Muscle layer of colon (tissue), 2 donors: ENCODE results near the gene TEX10.
"Not testable (repeated sequence)": the region's sequence is repeated elsewhere in the genome, so short reads cannot be mapped to it uniquely, and the experiment has no call there.

Experiments
- H3K27ac ChIP-seq: one replicate; pipeline ENCODE4 v1.7.0; 2013; ENCODE audit warnings: low read depth, mild to moderate bottlenecking, low read length, moderate library complexity
- H3K27me3 ChIP-seq, 2 donors: one replicate each; pipeline ENCODE4 v1.7.0; 2013; ENCODE audit warnings: low read length in 2 of 2, mild to moderate bottlenecking in 2 of 2; ENCODE audit not compliant: insufficient read depth in 2 of 2, control insufficient read depth in 1 of 2
- H3K36me3 ChIP-seq: one replicate; pipeline ENCODE4 v1.7.0; 2013; ENCODE audit warnings: mild to moderate bottlenecking, low read length; ENCODE audit not compliant: insufficient read depth
- H3K4me1 ChIP-seq: one replicate; pipeline ENCODE4 v1.7.0; 2013; ENCODE audit warnings: mild to moderate bottlenecking, low read length; ENCODE audit not compliant: insufficient read depth
- H3K4me3 ChIP-seq, 2 donors: one replicate each; pipeline ENCODE4 v1.7.0; 2013; ENCODE audit warnings: low read length in 2 of 2, low read depth in 1 of 2, mild to moderate bottlenecking in 1 of 2, moderate library complexity in 1 of 2
- H3K9ac ChIP-seq: one replicate; pipeline ENCODE4 v1.7.0; 2013; ENCODE audit warnings: low read length
- H3K9me3 ChIP-seq: one replicate; pipeline ENCODE4 v1.7.0; 2013; ENCODE audit warnings: mild to moderate bottlenecking, low read length
- donor health status: abdominal sarcoma.
- donor health status: Adenocarcinoma of cecum.

Gene TEX10

GRCh38 chr9:100341889-100342288 is 10.9 kb downstream of the TEX10 start:
- H3K9me3 ChIP-seq, result no peaks in the 10 kb centered on the region
- H3K27ac ChIP-seq, result no peak overlapping the region
- H3K4me3 ChIP-seq, result no peak overlapping the region
- no peak overlapping the region for H3K9ac ChIP-seq
- no peaks in the 10 kb centered on the region for H3K36me3 ChIP-seq
- H3K4me1 ChIP-seq, result no peaks in the 10 kb centered on the region
- H3K27me3 ChIP-seq, result no peaks in the 10 kb centered on the region

DNA sequence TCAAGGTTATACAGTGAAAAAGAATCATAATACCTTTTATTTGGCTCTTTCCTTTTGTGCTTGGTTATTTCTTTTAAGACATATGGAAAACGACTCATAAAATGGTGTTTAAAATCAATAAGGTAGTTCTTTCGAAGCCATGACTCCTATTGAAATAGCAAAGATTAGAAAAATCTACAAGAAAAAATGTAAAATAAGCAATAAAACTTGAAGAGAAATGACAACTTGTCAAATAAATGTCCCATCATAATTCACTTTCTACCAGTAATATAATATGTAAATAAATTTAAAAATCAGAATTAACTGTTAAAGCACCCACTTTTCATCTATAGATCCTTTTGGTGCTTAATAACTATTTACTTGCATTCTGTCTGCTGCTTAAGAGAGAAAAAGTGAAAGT is 12.5 kb downstream of the TEX10 start:
- no peak overlapping the region for H3K27ac ChIP-seq
- no peaks in the 10 kb centered on the region for H3K9me3 ChIP-seq
- H3K9ac ChIP-seq, result no peak overlapping the region
- no peak overlapping the region for H3K4me3 ChIP-seq
- H3K4me1 ChIP-seq, result no peaks in the 10 kb centered on the region
- H3K27me3 ChIP-seq, result no peaks in the 10 kb centered on the region
- no peaks in the 10 kb centered on the region for H3K36me3 ChIP-seq

GRCh38 chr9:100338736-100339135 is 14.0 kb downstream of the TEX10 start:
- H3K27ac ChIP-seq, H3K9ac ChIP-seq, H3K9me3 ChIP-seq, H3K27me3 ChIP-seq, H3K4me1 ChIP-seq, H3K4me3 ChIP-seq, H3K36me3 ChIP-seq: not testable (repeated sequence)

GRCh38 chr9:100324594-100325200 is 28.0 kb downstream of the TEX10 start:
- H3K27ac ChIP-seq, result no peak overlapping the region
- peaks cover 11% of the 10 kb centered on the region for H3K36me3 ChIP-seq
- H3K9me3 ChIP-seq, result no peaks in the 10 kb centered on the region
- H3K9ac ChIP-seq, result no peak overlapping the region
- peaks cover 7% of the 10 kb centered on the region for H3K4me1 ChIP-seq
- H3K4me3 ChIP-seq, result no peak overlapping the region
- H3K27me3 ChIP-seq, result no peaks in the 10 kb centered on the region

- H3K36me3 ChIP-seq, result peaks cover 19% of the 10 kb centered on the region
- H3K9ac ChIP-seq, result no peak overlapping the region
- no peak overlapping the region for H3K4me3 ChIP-seq
- no peak overlapping the region for H3K27ac ChIP-seq
- no peaks in the 10 kb centered on the region for H3K9me3 ChIP-seq
- no peaks in the 10 kb centered on the region for H3K27me3 ChIP-seq
- H3K4me1 ChIP-seq, result no peaks in the 10 kb centered on the region
These were observed 29.7 kb downstream of the TEX10 start for GRCh38 chr9:100322954-100323536.

GRCh38 chr9:100317706-100318105 is 35.0 kb downstream of the TEX10 start:
- H3K27ac ChIP-seq, result no peak overlapping the region
- H3K9me3 ChIP-seq, result no peaks in the 10 kb centered on the region
- H3K36me3 ChIP-seq, result peaks cover 14% of the 10 kb centered on the region
- no peaks in the 10 kb centered on the region for H3K27me3 ChIP-seq
- no peak overlapping the region for H3K9ac ChIP-seq
- no peak overlapping the region for H3K4me3 ChIP-seq
- no peaks in the 10 kb centered on the region for H3K4me1 ChIP-seq

GRCh38 chr9:100315561-100315960 is 37.2 kb downstream of the TEX10 start:
- Histone ChIP-seq H3K27me3 (no peaks in the 10 kb centered on the region), H3K36me3 (peaks cover 14% of the 10 kb centered on the region), H3K9ac (no peak overlapping the region), H3K9me3 (no peaks in the 10 kb centered on the region), H3K4me1 (no peaks in the 10 kb centered on the region), H3K27ac (no peak overlapping the region), H3K4me3 (no peak overlapping the region)

- H3K27ac ChIP-seq, result no peak overlapping the region
- H3K27me3 ChIP-seq, result no peaks in the 10 kb centered on the region
- H3K4me1 ChIP-seq, result no peaks in the 10 kb centered on the region
- no peak overlapping the region for H3K4me3 ChIP-seq
- H3K9me3 ChIP-seq, result no peaks in the 10 kb centered on the region
- no peak overlapping the region for H3K9ac ChIP-seq
- peaks cover 5% of the 10 kb centered on the region for H3K36me3 ChIP-seq
These were observed 42.8 kb downstream of the TEX10 start for GRCh38 chr9:100309992-100310391.

- Histone ChIP-seq H3K4me3 (no peak overlapping the region), H3K36me3 (peaks cover 8% of the 10 kb centered on the region), H3K9ac (no peak overlapping the region), H3K4me1 (no peaks in the 10 kb centered on the region), H3K27ac (no peak overlapping the region), H3K27me3 (no peaks in the 10 kb centered on the region), H3K9me3 (no peaks in the 10 kb centered on the region)
These were observed 43.7 kb downstream of the TEX10 start for GRCh38 chr9:100308965-100309564.

- Histone ChIP-seq H3K27me3 (no peaks in the 10 kb centered on the region), H3K9ac (no peak overlapping the region), H3K27ac (no peak overlapping the region), H3K9me3 (no peaks in the 10 kb centered on the region), H3K4me1 (no peaks in the 10 kb centered on the region), H3K36me3 (peaks cover 21% of the 10 kb centered on the region), H3K4me3 (no peak overlapping the region)
These were observed 45.7 kb downstream of the TEX10 start for GRCh38 chr9:100307080-100307479.

DNA sequence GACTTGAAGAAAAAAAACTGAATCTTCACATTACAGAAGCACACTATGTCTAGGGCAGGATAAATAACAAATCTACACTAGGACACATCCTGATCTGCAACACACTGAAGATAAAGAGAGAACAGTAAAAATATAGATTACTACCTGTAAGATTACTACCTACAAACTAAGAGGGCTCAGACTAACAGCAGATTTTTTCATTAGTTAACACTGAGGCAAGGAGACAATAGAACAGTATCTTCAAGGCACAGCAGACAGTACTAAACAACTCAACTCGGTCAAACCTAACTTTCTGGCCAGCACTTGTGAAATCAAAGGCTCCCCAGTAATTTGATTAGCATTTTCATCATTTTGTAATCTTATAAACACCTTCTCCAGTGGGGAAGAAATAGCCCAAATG is 46.5 kb downstream of the TEX10 start:
- Histone ChIP-seq H3K9ac (no peak overlapping the region), H3K27me3 (no peaks in the 10 kb centered on the region), H3K36me3 (peaks cover 29% of the 10 kb centered on the region), H3K4me3 (no peak overlapping the region), H3K9me3 (no peaks in the 10 kb centered on the region), H3K27ac (no peak overlapping the region), H3K4me1 (no peaks in the 10 kb centered on the region)

DNA sequence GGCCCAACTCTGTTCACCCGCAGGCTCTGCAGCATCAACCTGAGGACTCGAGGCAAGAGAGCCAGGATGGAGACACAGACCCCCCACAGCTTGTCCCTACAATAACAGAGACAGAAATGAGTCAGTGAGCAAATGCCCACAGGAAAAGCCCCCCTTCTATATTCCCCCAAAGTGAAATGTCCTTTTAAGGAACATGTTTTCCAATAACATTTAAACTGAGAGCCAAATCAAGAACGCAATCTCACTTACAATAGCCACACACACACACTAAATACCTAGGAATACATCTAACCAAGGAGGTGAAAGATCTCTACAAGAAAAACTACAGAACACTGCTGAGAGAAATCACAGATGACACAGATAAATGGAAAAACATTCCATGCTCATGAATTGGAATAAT is 49.0 kb downstream of the TEX10 start:
- Histone ChIP-seq H3K4me3 (no peak overlapping the region), H3K9me3 (no peaks in the 10 kb centered on the region), H3K27ac (no peak overlapping the region), H3K36me3 (peaks cover 42% of the 10 kb centered on the region), H3K9ac (no peak overlapping the region), H3K4me1 (no peaks in the 10 kb centered on the region), H3K27me3 (no peaks in the 10 kb centered on the region)
